ENCODE results near the gene HBG2. TPM values are rescaled to one million over a fixed set of nuclear protein-coding genes. Genes with fewer than 3 reads are reported as not detected.

The HBG2 gene
- total RNA-seq, 2 donors from 2014 or later: not detected

DNA sequence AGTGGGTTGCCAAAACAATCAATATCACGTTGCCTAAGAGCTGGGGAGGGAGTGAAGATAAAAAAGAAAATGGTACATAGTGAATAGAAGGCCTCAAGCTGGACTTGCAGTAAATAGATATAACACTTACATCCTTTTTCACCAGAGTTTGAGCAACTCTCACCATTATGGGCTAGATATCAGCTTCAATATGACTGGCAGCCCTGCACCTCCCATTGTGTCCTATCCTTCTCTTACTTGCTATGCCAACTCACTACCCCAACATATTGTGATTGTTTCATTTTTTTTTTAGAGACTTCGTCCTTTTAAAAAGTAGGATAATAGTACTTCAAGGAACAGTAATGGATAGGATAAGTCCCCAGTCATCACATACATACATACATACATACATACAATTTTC, 12.4 kb downstream of the HBG2 start:
- H3K4me3 ChIP-seq: no peak overlapping the region
- no peaks in the 10 kb centered on the region for H3K36me3 ChIP-seq
- intact Hi-C loops (cut with DNase I): no loop called here
- H3K9me3 ChIP-seq: no peaks in the 10 kb centered on the region
- no peak overlapping the region for H3K27ac ChIP-seq
- TF ChIP-seq, protein P1, sequence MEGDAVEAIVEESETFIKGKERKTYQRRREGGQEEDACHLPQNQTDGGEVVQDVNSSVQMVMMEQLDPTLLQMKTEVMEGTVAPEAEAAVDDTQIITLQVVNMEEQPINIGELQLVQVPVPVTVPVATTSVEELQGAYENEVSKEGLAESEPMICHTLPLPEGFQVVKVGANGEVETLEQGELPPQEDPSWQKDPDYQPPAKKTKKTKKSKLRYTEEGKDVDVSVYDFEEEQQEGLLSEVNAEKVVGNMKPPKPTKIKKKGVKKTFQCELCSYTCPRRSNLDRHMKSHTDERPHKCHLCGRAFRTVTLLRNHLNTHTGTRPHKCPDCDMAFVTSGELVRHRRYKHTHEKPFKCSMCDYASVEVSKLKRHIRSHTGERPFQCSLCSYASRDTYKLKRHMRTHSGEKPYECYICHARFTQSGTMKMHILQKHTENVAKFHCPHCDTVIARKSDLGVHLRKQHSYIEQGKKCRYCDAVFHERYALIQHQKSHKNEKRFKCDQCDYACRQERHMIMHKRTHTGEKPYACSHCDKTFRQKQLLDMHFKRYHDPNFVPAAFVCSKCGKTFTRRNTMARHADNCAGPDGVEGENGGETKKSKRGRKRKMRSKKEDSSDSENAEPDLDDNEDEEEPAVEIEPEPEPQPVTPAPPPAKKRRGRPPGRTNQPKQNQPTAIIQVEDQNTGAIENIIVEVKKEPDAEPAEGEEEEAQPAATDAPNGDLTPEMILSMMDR (IDR thresholded peaks at IDR 0.05): no peak
- TF ChIP-seq POLR2AphosphoS5 (IDR thresholded peaks at IDR 0.05) (no peak), POLR2A (IDR thresholded peaks at IDR 0.05) (no peak)
- DNase-seq (ENCODE audit: low spot score): no peak
- H3K4me1 ChIP-seq (replicated peaks): no peaks in the 10 kb centered on the region
- 64% methylated on average over 2 of the region's 2 CpGs for WGBS
- H3K27me3 ChIP-seq (replicated peaks; ENCODE audit: insufficient read depth): no peaks in the 10 kb centered on the region

DNA sequence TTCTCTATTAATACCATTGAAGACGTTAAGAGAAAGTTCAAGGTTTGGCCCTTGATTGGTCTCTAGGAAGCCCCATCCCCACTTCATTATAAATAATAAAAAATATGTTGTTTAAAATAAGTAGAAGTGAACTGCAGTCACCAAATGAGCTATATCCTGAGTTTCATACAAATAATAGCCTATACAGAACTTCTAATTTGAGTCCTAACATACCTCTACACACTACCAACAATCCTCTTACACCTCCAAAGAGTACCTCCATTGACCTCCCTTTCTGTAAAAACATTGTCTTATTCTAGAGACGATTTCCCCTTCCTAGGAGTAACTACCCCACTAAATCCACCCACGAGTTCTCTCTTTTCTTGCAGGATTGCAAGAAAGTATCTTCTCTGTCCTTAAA, 13.1 kb downstream of the HBG2 start:
- H3K27ac ChIP-seq: no peak overlapping the region

DNA sequence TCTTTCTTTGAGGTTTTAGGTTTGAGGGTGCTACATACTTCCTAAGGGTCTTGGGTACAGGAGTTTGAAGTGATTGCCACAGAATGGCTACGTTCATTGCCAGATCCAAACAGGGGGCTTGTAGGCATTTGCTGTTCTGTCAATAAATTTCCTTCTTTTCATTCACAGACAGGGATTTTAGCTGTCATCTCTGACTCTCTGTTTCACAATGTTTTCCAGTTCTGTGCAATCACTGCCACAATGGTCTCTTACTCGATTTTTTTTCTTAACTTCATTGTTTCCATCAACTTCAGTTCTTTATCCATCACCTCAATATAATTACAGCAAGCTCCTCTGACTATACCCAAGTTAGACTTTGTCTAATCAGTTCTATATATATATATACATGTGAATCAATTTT, 14.1 kb downstream of the HBG2 start:
- TF ChIP-seq POLR2AphosphoS5 (IDR thresholded peaks at IDR 0.05): no peak
- no peak for TF ChIP-seq POLR2A (IDR thresholded peaks at IDR 0.05)
- TF ChIP-seq, protein P1 (IDR thresholded peaks at IDR 0.05): no peak
- Histone ChIP-seq H3K27me3 (replicated peaks; ENCODE audit: insufficient read depth) (no peaks in the 10 kb centered on the region), H3K36me3 (no peaks in the 10 kb centered on the region), H3K27ac (no peak overlapping the region), H3K4me1 (replicated peaks) (no peaks in the 10 kb centered on the region), H3K9me3 (no peaks in the 10 kb centered on the region), H3K4me3 (no peak overlapping the region)
- DNase-seq (ENCODE audit: low spot score): no peak
- intact Hi-C loops (cut with DNase I): no loop called here
- 73% methylated on average over 2 of the region's 2 CpGs for WGBS

More for the DNA sequence above, 13.1 kb downstream of the HBG2 start:
- Histone ChIP-seq H3K4me1 (replicated peaks) (no peaks in the 10 kb centered on the region), H3K27me3 (replicated peaks; ENCODE audit: insufficient read depth) (no peaks in the 10 kb centered on the region), H3K9me3 (no peaks in the 10 kb centered on the region), H3K36me3 (no peaks in the 10 kb centered on the region), H3K4me3 (no peak overlapping the region)
- WGBS: 86% methylated on average over 3 of the region's 3 CpGs
- intact Hi-C loops (cut with DNase I): no loop called here
- DNase-seq (ENCODE audit: low spot score): no peak
- no peak for TF ChIP-seq POLR2A (IDR thresholded peaks at IDR 0.05)
- TF ChIP-seq, protein P1 (IDR thresholded peaks at IDR 0.05): no peak
- no peak for TF ChIP-seq POLR2AphosphoS5 (IDR thresholded peaks at IDR 0.05)

DNA sequence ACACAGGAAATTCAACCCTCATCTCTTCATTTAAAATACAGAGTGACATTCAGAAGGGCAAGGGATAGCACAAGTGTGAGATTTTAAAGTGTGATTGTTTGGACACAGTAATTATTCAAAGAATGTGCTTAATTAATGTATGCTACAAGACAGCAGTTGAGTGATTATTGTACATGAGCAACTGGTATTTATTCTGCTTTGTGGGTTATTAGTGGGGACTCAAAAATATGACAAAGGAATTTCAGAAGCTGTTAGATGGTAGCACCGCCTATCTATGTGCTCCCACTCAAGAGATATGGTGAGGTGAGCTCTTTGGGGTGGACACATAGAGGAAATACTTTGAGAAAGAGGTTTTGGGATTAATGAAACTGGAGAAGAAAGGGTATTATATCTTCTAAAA, 14.5 kb downstream of the HBG2 start:
- Histone ChIP-seq H3K4me3 (no peak overlapping the region), H3K9me3 (no peaks in the 10 kb centered on the region), H3K4me1 (replicated peaks) (no peaks in the 10 kb centered on the region), H3K27ac (no peak overlapping the region), H3K27me3 (replicated peaks; ENCODE audit: insufficient read depth) (no peaks in the 10 kb centered on the region), H3K36me3 (no peaks in the 10 kb centered on the region)
- intact Hi-C loops (cut with DNase I): no loop called here
- no peak for DNase-seq (ENCODE audit: low spot score)
- no peak for TF ChIP-seq POLR2AphosphoS5 (IDR thresholded peaks at IDR 0.05)
- TF ChIP-seq, protein P1 (IDR thresholded peaks at IDR 0.05): no peak
- 90% methylated on average over 1 of the region's 1 CpG for WGBS

DNA sequence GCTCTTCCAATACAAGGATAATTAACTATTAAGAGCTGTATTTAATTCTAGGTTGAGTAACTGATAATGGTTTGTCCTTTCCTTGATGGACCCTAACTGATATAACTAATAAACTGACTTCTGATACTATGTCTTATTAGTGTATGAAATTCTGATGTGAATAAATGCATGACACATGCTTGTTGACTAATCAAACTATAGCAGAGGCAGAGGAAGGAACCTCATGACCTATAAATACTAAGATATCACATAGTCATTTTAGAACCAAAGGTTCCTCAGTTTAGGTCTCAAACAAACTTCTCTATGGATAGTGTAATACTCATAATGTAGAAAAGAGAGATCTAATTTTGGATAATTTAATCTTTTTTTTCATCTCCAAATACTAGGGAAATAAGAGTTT, 15.5 kb downstream of the HBG2 start:
- TF ChIP-seq, protein P1 (IDR thresholded peaks at IDR 0.05): no peak
- TF ChIP-seq POLR2AphosphoS5 (IDR thresholded peaks at IDR 0.05): no peak
- no peak for TF ChIP-seq POLR2A (IDR thresholded peaks at IDR 0.05)
- H3K36me3 ChIP-seq: no peaks in the 10 kb centered on the region
- no peaks in the 10 kb centered on the region for H3K4me1 ChIP-seq (replicated peaks)
- no peaks in the 10 kb centered on the region for H3K27me3 ChIP-seq (replicated peaks; ENCODE audit: insufficient read depth)
- intact Hi-C loops (cut with DNase I): no loop called here
- H3K4me3 ChIP-seq: no peak overlapping the region
- DNase-seq (ENCODE audit: low spot score): no peak
- no peak overlapping the region for H3K27ac ChIP-seq
- H3K9me3 ChIP-seq: no peaks in the 10 kb centered on the region
